Esophagus squamous epithelium (tissue), 5 donors: ENCODE data around the gene PAF1. TPM values are rescaled to one million over a fixed set of nuclear protein-coding genes. Genes with fewer than 3 reads are reported as not detected.
A peak's percentile ranks its signal among the peaks of the same experiment; 100 is the strongest.

Source experiments
- DNase-seq: peaks from one replicate; lab custom pipeline; 2025; lab: John Stamatoyannopoulos, UW
- H3K27ac ChIP-seq, 4 donors: fragments of 200-600 bp; sonication (generic); one replicate each; pipeline ENCODE4 v1.5.1; 2016 to 2019; ENCODE audit warnings: mild to moderate bottlenecking in 1 of 4
- H3K27me3 ChIP-seq, 4 donors: fragments of 200-600 bp; sonication (generic); 1 replicate in 3 of 4; 2 replicates in 1 of 4; pipeline versions ENCODE4 v1.5.1 to v1.6.0; 2017 to 2021; ENCODE audit warnings: antibody characterized with exemption in 1 of 4
- H3K36me3 ChIP-seq, 3 donors: fragments of 200-600 bp; sonication (generic); one replicate each; pipeline ENCODE4 v1.5.1; 2016 to 2019
- H3K4me1 ChIP-seq, 3 donors: fragments of 200-600 bp; sonication (generic); one replicate each; pipeline ENCODE4 v1.5.1; 2017 to 2019
- H3K4me3 ChIP-seq, 4 donors: fragments of 200-600 bp; sonication (generic); 1 replicate in 3 of 4; 2 replicates in 1 of 4; pipeline ENCODE4 v1.5.1; 2016 to 2019; ENCODE audit warnings: mild to moderate bottlenecking in 2 of 4, moderate library complexity in 1 of 4
- H3K9me3 ChIP-seq, 3 donors: fragments of 200-600 bp; sonication (generic); one replicate each; pipeline ENCODE4 v1.5.1; 2016 to 2019
- CTCF ChIP-seq, 6 experiments: fragments of 450-650 bp in 4 of 6; fragments of 200-600 bp in 2 of 6; sonication (generic) in 2 of 6; IDR thresholded peaks; one replicate each; pipeline ENCODE4 v1.5.1; 2016 to 2019; ENCODE audit warnings: antibody characterized with exemption in 6 of 6, mild to moderate bottlenecking in 4 of 6, moderate library complexity in 4 of 6
- POLR2A ChIP-seq, 4 donors: fragments of 450-650 bp; IDR thresholded peaks; one replicate each; pipeline ENCODE4 v1.6.1; 2017; ENCODE audit warnings: antibody characterized with exemption in 4 of 4, mild to moderate bottlenecking in 4 of 4, moderate library complexity in 3 of 4
- WGBS, 2 donors: methylation state at CpG; one replicate each; pipeline ENCODE4 v1.1.5; 2018; 5-methylcytosine and 5-hydroxymethylcytosine counted together
- intact Hi-C: fragments of 100-400 bp; cut with DNase I; formaldehyde crosslinking; loops from one replicate; pipeline ENCODE4 v1.15.0; 2022
- total RNA-seq, 4 donors: library from RNA; depleted of rRNA; stranded (reverse); fragments of >200 nt; gene quantifications; one replicate each; pipeline ENCODE4 v1.1.0, GENCODE V29; 2016
- donor health status: DM: yes; HTN: yes; CAD: no.

PAF1 gene
- total RNA-seq, 4 donors from 2014 or later, result 35.4 to 53.6 (median 38.1) TPM

- peaks cover 25 to 65% (median 40%) of the 10 kb centered on the region in 3 donors for H3K4me1 ChIP-seq
- TF ChIP-seq CTCF (IDR thresholded peaks at IDR 0.05) (no peak), POLR2A (IDR thresholded peaks at IDR 0.05) (no peak)
- 29 to 43% methylated on average over 10 of the region's 10 CpGs for WGBS, 2 donors
- peak overlapping the region; percentile 78 to 98 (median 96) for H3K4me3 ChIP-seq
- peaks cover 21 to 35% (median 24%) of the 10 kb centered on the region in 3 donors for H3K36me3 ChIP-seq
- peak overlapping the region; percentile 88 to 95 (median 94) for H3K27ac ChIP-seq
- H3K9me3 ChIP-seq, result no peaks in the 10 kb centered on the region
- intact Hi-C loops, result loop anchor here (10.0 kb wide), 1 partner anchor 100 kb away; the partner anchor contains the start of gene EID2B
- DNase-seq, result no peak
- no peaks in the 10 kb centered on the region for H3K27me3 ChIP-seq
Observed at GRCh38 chr19:39434123-39435076, 43.5 kb upstream of the PAF1 start.

GRCh38 chr19:39433480-39434079, 42.7 kb upstream of the PAF1 start:
- peaks cover 25 to 73% (median 49%) of the 10 kb centered on the region in 3 donors for H3K4me1 ChIP-seq
- no peak for TF ChIP-seq CTCF (IDR thresholded peaks at IDR 0.05)
- no peak for TF ChIP-seq POLR2A (IDR thresholded peaks at IDR 0.05)
- H3K9me3 ChIP-seq, result no peaks in the 10 kb centered on the region
- H3K27me3 ChIP-seq, result no peaks in the 10 kb centered on the region
- peaks cover 21 to 35% (median 24%) of the 10 kb centered on the region in 3 donors for H3K36me3 ChIP-seq
- no peak for DNase-seq
- peak overlapping the region in 3 of 4 donors; percentile 88 to 95 (median 94) for H3K27ac ChIP-seq
- intact Hi-C loops, result loop anchor here (10.0 kb wide), 1 partner anchor 101 kb away; the partner anchor contains the start of gene EID2B
- peak overlapping the region in 2 of 4 donors; percentile 97 to 98 for H3K4me3 ChIP-seq
- 88 to 89% methylated on average over 5 of the region's 8 CpGs for WGBS, 2 donors

GRCh38 chr19:39432677-39433025, 41.7 kb upstream of the PAF1 start:
- intact Hi-C loops, result loop anchor here (10.0 kb wide), 1 partner anchor 102 kb away; the partner anchor contains the start of gene EID2B
- Histone ChIP-seq H3K36me3 (peaks cover 21 to 35% (median 24%) of the 10 kb centered on the region in 3 donors), H3K27ac (peak overlapping the region; percentile 43 to 95 (median 92)), H3K9me3 (no peaks in the 10 kb centered on the region), H3K27me3 (no peaks in the 10 kb centered on the region), H3K4me1 (peaks cover 25 to 81% (median 54%) of the 10 kb centered on the region in 3 donors), H3K4me3 (no peak overlapping the region)
- 90 to 96% methylated on average over 6 to 8 of the region's 8 CpGs for WGBS, 2 donors
- DNase-seq, result no peak
- TF ChIP-seq CTCF (IDR thresholded peaks at IDR 0.05), result no peak
- no peak for TF ChIP-seq POLR2A (IDR thresholded peaks at IDR 0.05)

- DNase-seq, result no peak
- no peak for TF ChIP-seq CTCF (IDR thresholded peaks at IDR 0.05)
- peak in 2 of 4 donors; percentile 5 to 36 for TF ChIP-seq POLR2A (IDR thresholded peaks at IDR 0.05)
- intact Hi-C loops, result loop anchor here (10.0 kb wide), 1 partner anchor 104 kb away; the partner anchor contains the start of gene EID2B
- H3K27ac ChIP-seq, result peak overlapping the region; percentile 90 to 98 (median 94)
- 14 to 25% methylated on average over 11 to 16 of the region's 25 CpGs for WGBS, 2 donors
- H3K27me3 ChIP-seq, result no peaks in the 10 kb centered on the region
- peaks cover 18 to 70% (median 47%) of the 10 kb centered on the region in 3 donors for H3K4me1 ChIP-seq
- H3K9me3 ChIP-seq, result no peaks in the 10 kb centered on the region
- peaks cover 21 to 35% (median 24%) of the 10 kb centered on the region in 3 donors for H3K36me3 ChIP-seq
- H3K4me3 ChIP-seq, result peak overlapping the region in 2 of 4 donors; percentile 18 to 49
Observed at GRCh38 chr19:39430675-39431593, 40.0 kb upstream of the PAF1 start.
